ENCODE results near the gene MED12L.

GRCh38 chr3:151330379-151330778, 244.9 kb downstream of the MED12L start:
- TF ChIP-seq, protein P1, sequence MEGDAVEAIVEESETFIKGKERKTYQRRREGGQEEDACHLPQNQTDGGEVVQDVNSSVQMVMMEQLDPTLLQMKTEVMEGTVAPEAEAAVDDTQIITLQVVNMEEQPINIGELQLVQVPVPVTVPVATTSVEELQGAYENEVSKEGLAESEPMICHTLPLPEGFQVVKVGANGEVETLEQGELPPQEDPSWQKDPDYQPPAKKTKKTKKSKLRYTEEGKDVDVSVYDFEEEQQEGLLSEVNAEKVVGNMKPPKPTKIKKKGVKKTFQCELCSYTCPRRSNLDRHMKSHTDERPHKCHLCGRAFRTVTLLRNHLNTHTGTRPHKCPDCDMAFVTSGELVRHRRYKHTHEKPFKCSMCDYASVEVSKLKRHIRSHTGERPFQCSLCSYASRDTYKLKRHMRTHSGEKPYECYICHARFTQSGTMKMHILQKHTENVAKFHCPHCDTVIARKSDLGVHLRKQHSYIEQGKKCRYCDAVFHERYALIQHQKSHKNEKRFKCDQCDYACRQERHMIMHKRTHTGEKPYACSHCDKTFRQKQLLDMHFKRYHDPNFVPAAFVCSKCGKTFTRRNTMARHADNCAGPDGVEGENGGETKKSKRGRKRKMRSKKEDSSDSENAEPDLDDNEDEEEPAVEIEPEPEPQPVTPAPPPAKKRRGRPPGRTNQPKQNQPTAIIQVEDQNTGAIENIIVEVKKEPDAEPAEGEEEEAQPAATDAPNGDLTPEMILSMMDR (IDR thresholded peaks at IDR 0.05; ENCODE audit: poor library complexity) = no peak
- TF ChIP-seq EZH2 (IDR thresholded peaks at IDR 0.05; ENCODE audit: borderline replicate concordance) = no peak
- no peak for TF ChIP-seq EZH2phosphoT487 (IDR thresholded peaks at IDR 0.05; ENCODE audit: low read depth, severe bottlenecking, unreplicated experiment)
